ENCODE measurements around the gene CDA.

CDA gene

GRCh38 chr1:20652300-20652699 is 63.4 kb downstream of the CDA start:
- TF ChIP-seq CTCF (IDR thresholded peaks at IDR 0.05; ENCODE audit: insufficient read depth, low read length, missing control alignments) = no peak
- DNase-seq (ENCODE audit: low read depth, low spot score) = no peak
- H3K4me3 ChIP-seq (ENCODE audit: low read depth, low read length) = no peak overlapping the region
- ChIA-PET POLR2A (no interaction called here), CTCF (interaction anchor here (0.8 to 1.3 kb wide), 2 partner anchors 13 to 20 kb away, joined by 3 to 5 read pairs; no protein-coding TSS in a partner anchor)

- no peak for TF ChIP-seq CTCF (IDR thresholded peaks at IDR 0.05; ENCODE audit: insufficient read depth, low read length, missing control alignments)
- CTCF ChIA-PET = interaction anchor here (0.8 to 10.1 kb wide), 5 partner anchors 13 to 131 kb away, joined by 3 to 60 read pairs (median 3); partner anchors contain the start of gene PINK1
- POLR2A ChIA-PET = no interaction called here
- no peak for DNase-seq (ENCODE audit: low read depth, low spot score)
- no peak overlapping the region for H3K4me3 ChIP-seq (ENCODE audit: low read depth, low read length)
Measured at GRCh38 chr1:20654104-20654690, 65.3 kb downstream of the CDA start.

GRCh38 chr1:20657024-20657423 is 68.1 kb downstream of the CDA start:
- DNase-seq (ENCODE audit: low read depth, low spot score) = no peak
- no peak for TF ChIP-seq CTCF (IDR thresholded peaks at IDR 0.05; ENCODE audit: insufficient read depth, low read length, missing control alignments)
- CTCF ChIA-PET = interaction anchor here (1.2 to 10.1 kb wide), 3 partner anchors 23 to 82 kb away, joined by 3 to 60 read pairs (median 3); partner anchors contain the start of gene PINK1
- POLR2A ChIA-PET = no interaction called here
- H3K4me3 ChIP-seq (ENCODE audit: low read depth, low read length) = no peak overlapping the region

- ChIA-PET CTCF (interaction anchor here (0.9 to 10.1 kb wide), 5 partner anchors 16 to 83 kb away, joined by 3 to 60 read pairs (median 5); partner anchors contain the start of gene PINK1), POLR2A (no interaction called here)
- no peak for DNase-seq (ENCODE audit: low read depth, low spot score)
- no peak for TF ChIP-seq CTCF (IDR thresholded peaks at IDR 0.05; ENCODE audit: insufficient read depth, low read length, missing control alignments)
- no peak overlapping the region for H3K4me3 ChIP-seq (ENCODE audit: low read depth, low read length)
Measured at GRCh38 chr1:20658166-20658915, 69.4 kb downstream of the CDA start.

- no peak for DNase-seq (ENCODE audit: low read depth, low spot score)
- TF ChIP-seq CTCF (IDR thresholded peaks at IDR 0.05; ENCODE audit: insufficient read depth, low read length, missing control alignments) = no peak
- CTCF ChIA-PET = interaction anchor here (0.9 to 10.1 kb wide), 13 partner anchors 10 to 138 kb away, joined by 3 to 60 read pairs (median 5); partner anchors contain the start of gene PINK1
- POLR2A ChIA-PET = interaction anchor here (0.6 to 2.0 kb wide), 2 partner anchors 10 to 485 kb away, joined by 3 to 9 read pairs; no protein-coding TSS in a partner anchor
- peak overlapping the region; percentile 96 for H3K4me3 ChIP-seq (ENCODE audit: low read depth, low read length)
Measured at GRCh38 chr1:20660363-20660762, 71.5 kb downstream of the CDA start.

- peak overlapping the region; percentile 96 for H3K4me3 ChIP-seq (ENCODE audit: low read depth, low read length)
- no peak for DNase-seq (ENCODE audit: low read depth, low spot score)
- no peak for TF ChIP-seq CTCF (IDR thresholded peaks at IDR 0.05; ENCODE audit: insufficient read depth, low read length, missing control alignments)
- ChIA-PET CTCF (interaction anchor here (0.9 to 10.1 kb wide), 13 partner anchors 10 to 138 kb away, joined by 3 to 60 read pairs (median 5); partner anchors contain the start of gene PINK1), POLR2A (interaction anchor here (1.0 to 2.0 kb wide), 2 partner anchors 11 kb away, joined by 3 to 9 read pairs; no protein-coding TSS in a partner anchor)
Measured at GRCh38 chr1:20660847-20661206, 71.9 kb downstream of the CDA start.
